SK-N-SH (cell line): ENCODE measurements around the gene ACP3. TPM values are rescaled to one million over a fixed set of nuclear protein-coding genes. Genes with fewer than 3 reads are reported as not detected.

Source experiments
- CTCF ChIA-PET: fragments of 300-600, 350-600 bp; formaldehyde crosslinking; extraction: SDS; loops from one replicate; lab custom pipeline; 2021; lab: Yijun Ruan, JAX
- POLR2A ChIA-PET: fragments of 350-600 bp; sonication (Branson Sonifier 250); formaldehyde crosslinking; extraction: SDS; loops from one replicate; lab custom pipeline; 2020; ENCODE audit warnings: antibody characterized with exemption, inconsistent platforms; lab: Yijun Ruan, JAX
- DNase-seq: peaks from one replicate; pipeline ENCODE4 v3.0.0; 2012
- H2AFZ ChIP-seq: fragments of 200-600 bp; sonication (generic); 2 replicates; pipeline ENCODE4 v1.8.1; 2016; ENCODE audit warnings: antibody characterized with exemption, mild to moderate bottlenecking, low read depth
- H3F3A ChIP-seq: fragments of 200-600 bp; sonication (generic); replicated peaks from 2 replicates; pipeline ENCODE3; 2016; ENCODE audit warnings: antibody characterized with exemption, mild to moderate bottlenecking; ENCODE audit not compliant: insufficient read depth
- H3K27ac ChIP-seq, 2 experiments: fragments of 200-500 bp in 1 of 2; fragments of 200-600 bp in 1 of 2; sonication (Bioruptor generic) in 1 of 2; sonication (generic), shearing (Covaris generic) in 1 of 2; 2 replicates each; pipeline versions ENCODE4 v1.5.1 to v1.6.1; 2014 to 2016; ENCODE audit warnings: low read depth in 2 of 2, inconsistent platforms in 1 of 2, low read length in 1 of 2, mild to moderate bottlenecking in 1 of 2, mixed read lengths in 1 of 2
- H3K27me3 ChIP-seq: fragments of 200-600 bp; sonication (generic), shearing (Covaris generic); 2 replicates; pipeline ENCODE4 v1.6.1; 2016; ENCODE audit warnings: mixed run types; ENCODE audit not compliant: insufficient read depth
- H3K36me3 ChIP-seq, 2 experiments: fragments of 200-500 bp in 1 of 2; fragments of 200-600 bp in 1 of 2; sonication (Bioruptor generic) in 1 of 2; sonication (generic) in 1 of 2; replicated peaks in 1 of 2; 2 replicates each; pipeline versions ENCODE3 to v1.5.1; 2014 to 2016; ENCODE audit warnings: low read length in 1 of 2, mild to moderate bottlenecking in 1 of 2; ENCODE audit not compliant: insufficient read depth in 2 of 2, control insufficient read depth in 1 of 2
- H3K4me1 ChIP-seq, 2 experiments: fragments of 200-500 bp in 1 of 2; fragments of 200-600 bp in 1 of 2; sonication (Bioruptor generic) in 1 of 2; sonication (generic), shearing (Covaris generic) in 1 of 2; 2 replicates each; pipeline versions ENCODE4 v1.5.1 to v1.6.1; 2014 to 2016; ENCODE audit warnings: low read depth in 1 of 2, low read length in 1 of 2, mixed run types in 1 of 2; ENCODE audit not compliant: insufficient read depth in 2 of 2, control insufficient read depth in 1 of 2
- H3K4me2 ChIP-seq: fragments of 200-600 bp; sonication (generic), shearing (Covaris generic); 2 replicates; pipeline ENCODE4 v1.6.1; 2017; ENCODE audit warnings: mixed run types
- H3K4me3 ChIP-seq, 2 experiments: fragments of 200-500 bp in 1 of 2; fragments of 200-600 bp in 1 of 2; sonication (Bioruptor generic) in 1 of 2; sonication (generic), shearing (Covaris generic) in 1 of 2; 2 replicates each; pipeline versions ENCODE4 v1.5.1 to v1.8.1; 2014 to 2016; ENCODE audit warnings: low read depth in 2 of 2, inconsistent platforms in 1 of 2, low read length in 1 of 2, mild to moderate bottlenecking in 1 of 2, mixed read lengths in 1 of 2, moderate library complexity in 1 of 2
- H3K79me2 ChIP-seq: fragments of 200-600 bp; sonication (generic); 2 replicates; pipeline ENCODE4 v1.8.1; 2017; ENCODE audit warnings: mild to moderate bottlenecking; ENCODE audit not compliant: insufficient read depth
- H3K9ac ChIP-seq: fragments of 200-600 bp; sonication (generic); 2 replicates; pipeline ENCODE4 v1.6.1; 2017; ENCODE audit warnings: mixed run types
- H3K9me2 ChIP-seq: fragments of 200-600 bp; sonication (generic); 2 replicates; pipeline ENCODE4 v1.6.1; 2017; ENCODE audit warnings: mixed run types
- H3K9me3 ChIP-seq: fragments of 200-600 bp; sonication (generic); 2 replicates; pipeline ENCODE4 v1.6.1; 2017; ENCODE audit warnings: mixed run types, mild to moderate bottlenecking, moderate library complexity
- H4K20me1 ChIP-seq: fragments of 200-600 bp; sonication (generic); 2 replicates; pipeline ENCODE4 v1.6.1; 2017; ENCODE audit warnings: mild to moderate bottlenecking, mixed run types; ENCODE audit not compliant: insufficient read depth
- CHD2 ChIP-seq: fragments of 150-350 bp; IDR thresholded peaks from 2 replicates; pipeline ENCODE4 v1.6.1; 2018; ENCODE audit warnings: low read length; ENCODE audit not compliant: partially characterized antibody
- CTCF ChIP-seq: fragments of 200-600 bp; sonication (generic); IDR thresholded peaks from 2 replicates; pipeline ENCODE4 v1.6.1; 2017; ENCODE audit warnings: antibody characterized with exemption, mild to moderate bottlenecking, moderate library complexity
- FOXM1 ChIP-seq: IDR thresholded peaks from 2 replicates; pipeline ENCODE4 v1.4.0; 2012; ENCODE audit warnings: low read depth, mild to moderate bottlenecking
- GATA2 ChIP-seq: sonication (generic); formaldehyde crosslinking; IDR thresholded peaks from 2 replicates; pipeline ENCODE4 v1.5.0; 2020; ENCODE audit warnings: mild to moderate bottlenecking, missing genetic modification reagents
- IRF3 ChIP-seq: fragments of 150-350 bp; IDR thresholded peaks from 2 replicates; pipeline ENCODE4 v1.6.1; 2016; ENCODE audit warnings: mild to moderate bottlenecking, low read depth, low read length
- JUND ChIP-seq: IDR thresholded peaks from 2 replicates; pipeline ENCODE4 v1.4.0; 2012
- MAX ChIP-seq: IDR thresholded peaks from 2 replicates; pipeline ENCODE4 v1.4.0; 2012; ENCODE audit warnings: low read depth
- MEF2A ChIP-seq: IDR thresholded peaks from 2 replicates; pipeline ENCODE4 v1.4.0; 2012; ENCODE audit warnings: low read depth, borderline replicate concordance
- MXI1 ChIP-seq: IDR thresholded peaks from 2 replicates; pipeline ENCODE4 v1.6.1; 2012; ENCODE audit warnings: mild to moderate bottlenecking, low read depth, low read length, improper control_type of control experiment
- POLR2AphosphoS5 ChIP-seq: IDR thresholded peaks from 2 replicates; pipeline ENCODE4 v1.6.1; 2012; ENCODE audit warnings: low read depth, low read length
- RAD21 ChIP-seq: IDR thresholded peaks from 2 replicates; pipeline ENCODE4 v1.6.1; 2012; ENCODE audit warnings: mild to moderate bottlenecking, low read length
- RFX5 ChIP-seq: IDR thresholded peaks from 2 replicates; pipeline ENCODE4 v1.6.1; 2012; ENCODE audit warnings: mild to moderate bottlenecking, improper control_type of control experiment, low read length
- RXRA ChIP-seq: IDR thresholded peaks from 2 replicates; pipeline ENCODE4 v1.4.0; 2012; ENCODE audit warnings: low read depth, mild to moderate bottlenecking, borderline replicate concordance
- SIN3A ChIP-seq: IDR thresholded peaks from 2 replicates; pipeline ENCODE4 v1.6.1; 2012; ENCODE audit warnings: low read depth, mild to moderate bottlenecking, low read length, moderate library complexity, borderline replicate concordance
- TAF1 ChIP-seq: IDR thresholded peaks from 2 replicates; pipeline ENCODE4 v1.6.1; 2012; ENCODE audit warnings: low read depth, mild to moderate bottlenecking, low read length, moderate library complexity, borderline replicate concordance
- TCF12 ChIP-seq: IDR thresholded peaks from 2 replicates; pipeline ENCODE4 v1.4.0; 2012
- TEAD4 ChIP-seq: IDR thresholded peaks from 2 replicates; pipeline ENCODE4 v1.4.0; 2012; ENCODE audit warnings: mild to moderate bottlenecking, borderline replicate concordance; ENCODE audit not compliant: insufficient read depth
- USF1 ChIP-seq: IDR thresholded peaks from 2 replicates; pipeline ENCODE4 v1.4.0; 2012; ENCODE audit warnings: low read depth, borderline replicate concordance
- USF2 ChIP-seq: fragments of 150-350 bp; IDR thresholded peaks from 2 replicates; pipeline ENCODE4 v1.6.1; 2017; ENCODE audit warnings: antibody characterized with exemption, low read length, low read depth, borderline replicate concordance
- WGBS: methylation state at CpG from one replicate; pipeline ENCODE4 v1.1.6; 2017; ENCODE audit warnings: low lambda C conversion rate; 5-methylcytosine and 5-hydroxymethylcytosine counted together
- polyA plus RNA-seq, 3 experiments: library from polyadenylated mRNA; depleted of rRNA; stranded (reverse); fragments of >200 nt; gene quantifications; 2 replicates each; pipeline ENCODE4 v1.2.3, GENCODE V29; 2012

Gene ACP3
- polyA plus RNA-seq, 1 of the 3 experiments (the other 2 are of a cell fraction), result 0.30 TPM

- DNase-seq, result no peak
- no peak overlapping the region for H3K9ac ChIP-seq
- H3K36me3 ChIP-seq, result no peaks in the 10 kb centered on the region
- TF ChIP-seq TEAD4 (no peak), POLR2AphosphoS5 (no peak), SIN3A (no peak), MAX (no peak), TCF12 (no peak), IRF3 (no peak), MXI1 (no peak), RXRA (no peak), RFX5 (no peak), MEF2A (no peak)
- no peaks in the 10 kb centered on the region for H3K9me2 ChIP-seq
- ChIA-PET CTCF (interaction anchor here (0.8 to 3.0 kb wide), 3 partner anchors 22 to 52 kb away, joined by 3 to 13 read pairs (median 3); no protein-coding TSS in a partner anchor), POLR2A (no interaction called here)
- no peaks in the 10 kb centered on the region for H3K9me3 ChIP-seq
- 28% methylated on average over 3 of the region's 3 CpGs for WGBS
- H3K27me3 ChIP-seq, result no peaks in the 10 kb centered on the region
- H2AFZ ChIP-seq, result no peak overlapping the region
- no peaks in the 10 kb centered on the region for H3K79me2 ChIP-seq
- no peaks in the 10 kb centered on the region; a peak in 1 of 4 replicates for H3K4me1 ChIP-seq
- H3K27ac ChIP-seq, result no peak overlapping the region
- no peak overlapping the region for H3K4me3 ChIP-seq
- no peaks in the 10 kb centered on the region for H4K20me1 ChIP-seq
- no peaks in the 10 kb centered on the region for H3F3A ChIP-seq
- H3K4me2 ChIP-seq, result no peak overlapping the region
Measured at GRCh38 chr3:132290833-132291232, 26.4 kb upstream of the ACP3 start.

- H3K4me1 ChIP-seq, result no peaks in the 10 kb centered on the region; a peak in 1 of 4 replicates
- H3F3A ChIP-seq, result no peaks in the 10 kb centered on the region
- POLR2A ChIA-PET, result no interaction called here
- H3K9me3 ChIP-seq, result no peaks in the 10 kb centered on the region
- H3K27ac ChIP-seq, result no peak overlapping the region
- CTCF ChIA-PET, result interaction anchor here (0.6 to 3.0 kb wide), 4 partner anchors 24 to 356 kb away, joined by 3 to 13 read pairs (median 3); no protein-coding TSS in a partner anchor
- no peak overlapping the region for H3K4me3 ChIP-seq
- H3K9ac ChIP-seq, result no peak overlapping the region
- no peak overlapping the region for H2AFZ ChIP-seq
- H3K27me3 ChIP-seq, result no peaks in the 10 kb centered on the region
- no peaks in the 10 kb centered on the region for H3K79me2 ChIP-seq
- no peaks in the 10 kb centered on the region for H3K36me3 ChIP-seq
- H4K20me1 ChIP-seq, result no peaks in the 10 kb centered on the region
- H3K9me2 ChIP-seq, result no peaks in the 10 kb centered on the region
- DNase-seq, result no peak
- no peak for TF ChIP-seq RXRA
- no peak for TF ChIP-seq FOXM1
- TF ChIP-seq TAF1, result no peak
- no peak for TF ChIP-seq CHD2
- no peak for TF ChIP-seq MAX
- TF ChIP-seq USF2, result no peak
- no peak for TF ChIP-seq RFX5
- TF ChIP-seq CTCF, result no peak
- no peak for TF ChIP-seq SIN3A
- TF ChIP-seq GATA2 (CRISPR knock-in tag), result no peak
- TF ChIP-seq USF1, result no peak
- TF ChIP-seq RAD21, result no peak
- no peak for TF ChIP-seq JUND
- no peak for TF ChIP-seq MXI1
- WGBS, result 61% methylated on average over 4 of the region's 4 CpGs
- no peak overlapping the region for H3K4me2 ChIP-seq
Measured at GRCh38 chr3:132292042-132292441, 25.2 kb upstream of the ACP3 start.
